Amygdala (tissue), 56 donors: ENCODE measurements around the gene KRT7.
"Not testable (repeated sequence)": the region's sequence is repeated elsewhere in the genome, so short reads cannot be mapped to it uniquely, and the experiment has no call there.

Source experiments
- DNase-seq, 56 donors: peaks; one replicate each; lab custom pipeline; 2025; lab: John Stamatoyannopoulos, UW

KRT7 gene

DNA sequence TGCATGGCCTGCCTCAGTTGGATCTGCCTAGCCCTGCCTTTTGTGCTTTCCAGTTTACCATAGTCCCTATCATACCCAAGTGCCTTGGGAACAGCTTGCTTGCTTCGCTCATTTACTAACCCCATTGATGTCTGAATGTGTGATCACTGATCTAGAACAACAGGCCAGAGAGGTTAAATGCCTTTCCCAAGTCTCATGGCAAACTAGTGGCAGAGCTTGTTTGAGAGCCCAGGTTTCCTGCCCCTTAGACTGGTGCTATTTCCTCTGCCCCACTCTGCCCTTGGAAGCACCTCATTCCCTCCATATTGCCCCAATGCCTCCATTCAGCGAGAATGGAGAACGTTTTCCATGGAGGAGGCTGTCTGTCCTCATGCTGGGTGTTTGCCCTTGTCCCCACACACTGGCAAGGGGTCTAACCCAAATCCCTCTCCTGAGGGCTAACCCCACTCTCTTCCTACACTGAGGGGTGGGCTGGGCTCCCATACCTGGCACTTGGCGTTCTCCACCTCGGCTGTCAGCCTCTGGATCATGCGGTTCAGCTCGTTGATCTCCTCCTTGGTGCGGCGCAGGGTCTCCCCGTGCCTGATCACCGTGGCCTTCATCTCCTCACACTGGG lies 19.8 kb downstream of the KRT7 start:
- DNase-seq = no peak

DNA sequence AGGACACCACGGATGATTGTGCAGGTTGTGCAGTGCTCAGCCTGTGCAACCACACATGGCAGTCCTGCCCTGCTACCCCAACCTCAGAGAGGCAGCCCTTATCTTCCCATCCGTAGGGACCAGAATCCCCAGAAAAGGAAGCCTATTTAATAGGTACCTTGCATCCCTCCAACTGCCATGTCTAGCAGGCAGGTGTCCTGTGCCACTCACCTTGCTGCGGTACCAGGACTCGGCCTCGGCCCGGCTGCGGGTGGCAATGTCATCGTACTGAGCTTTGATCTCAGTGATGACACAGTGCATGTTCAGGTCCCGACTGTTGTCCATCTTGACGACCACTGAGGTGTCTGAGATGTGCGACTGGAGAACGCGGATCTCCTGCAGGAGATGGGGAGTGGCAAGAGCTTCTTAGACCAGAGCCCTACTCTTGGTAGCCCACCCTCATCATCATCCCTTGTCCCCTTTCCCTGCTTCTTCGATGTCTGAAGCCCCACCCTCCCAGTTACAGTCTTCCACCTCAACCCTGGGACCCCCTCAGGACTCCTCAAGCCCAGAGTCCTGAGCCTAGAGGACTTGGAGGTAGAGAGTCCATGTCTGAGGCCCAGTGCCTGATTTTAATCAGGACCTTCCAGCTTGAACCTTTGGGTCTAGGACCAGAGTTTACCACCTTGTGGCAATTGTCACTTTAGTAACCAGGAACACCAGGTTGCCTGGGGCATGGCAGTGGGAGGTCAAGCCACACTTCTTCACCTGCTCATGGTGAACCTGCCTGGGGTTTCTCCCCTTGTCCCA lies 20.5 kb downstream of the KRT7 start:
- DNase-seq = no peak

DNA sequence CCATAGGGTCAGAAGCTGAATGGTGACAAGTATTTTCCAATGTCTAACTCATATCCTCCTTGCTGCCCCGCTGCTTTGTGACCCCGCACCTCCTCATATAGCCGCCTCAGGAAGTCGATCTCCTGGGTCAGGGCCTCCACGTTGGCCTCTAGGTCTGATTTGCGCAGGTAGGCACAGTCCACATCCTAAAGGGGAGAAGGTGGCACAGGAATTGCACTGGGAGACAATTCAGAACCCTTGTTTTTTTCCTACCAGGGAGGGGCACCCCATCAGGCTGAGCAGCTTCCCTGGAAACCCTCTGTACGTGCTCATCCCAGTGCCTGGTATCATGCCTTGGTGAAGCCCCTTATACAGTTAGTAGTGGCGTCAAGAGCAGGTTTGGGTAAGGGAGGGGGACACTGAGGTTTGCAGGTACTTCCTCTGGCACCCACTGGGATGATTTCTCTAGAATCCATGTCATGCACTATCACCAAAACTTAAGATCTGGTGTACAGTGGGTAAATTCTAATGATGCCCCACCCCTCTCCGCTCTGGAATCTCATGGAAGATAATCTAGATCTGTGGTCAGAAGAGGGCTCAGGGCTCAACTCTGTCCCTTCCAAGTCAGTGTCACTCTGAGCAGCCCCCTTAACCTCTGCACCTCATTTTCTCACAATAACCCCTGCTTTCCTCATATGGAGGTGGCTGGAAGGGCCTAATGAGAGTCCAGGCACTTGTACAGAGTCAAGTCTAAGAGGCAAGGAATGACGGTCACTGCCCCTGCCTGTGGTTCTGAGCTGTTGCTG lies 21.3 kb downstream of the KRT7 start:
- DNase-seq = no peak

DNA sequence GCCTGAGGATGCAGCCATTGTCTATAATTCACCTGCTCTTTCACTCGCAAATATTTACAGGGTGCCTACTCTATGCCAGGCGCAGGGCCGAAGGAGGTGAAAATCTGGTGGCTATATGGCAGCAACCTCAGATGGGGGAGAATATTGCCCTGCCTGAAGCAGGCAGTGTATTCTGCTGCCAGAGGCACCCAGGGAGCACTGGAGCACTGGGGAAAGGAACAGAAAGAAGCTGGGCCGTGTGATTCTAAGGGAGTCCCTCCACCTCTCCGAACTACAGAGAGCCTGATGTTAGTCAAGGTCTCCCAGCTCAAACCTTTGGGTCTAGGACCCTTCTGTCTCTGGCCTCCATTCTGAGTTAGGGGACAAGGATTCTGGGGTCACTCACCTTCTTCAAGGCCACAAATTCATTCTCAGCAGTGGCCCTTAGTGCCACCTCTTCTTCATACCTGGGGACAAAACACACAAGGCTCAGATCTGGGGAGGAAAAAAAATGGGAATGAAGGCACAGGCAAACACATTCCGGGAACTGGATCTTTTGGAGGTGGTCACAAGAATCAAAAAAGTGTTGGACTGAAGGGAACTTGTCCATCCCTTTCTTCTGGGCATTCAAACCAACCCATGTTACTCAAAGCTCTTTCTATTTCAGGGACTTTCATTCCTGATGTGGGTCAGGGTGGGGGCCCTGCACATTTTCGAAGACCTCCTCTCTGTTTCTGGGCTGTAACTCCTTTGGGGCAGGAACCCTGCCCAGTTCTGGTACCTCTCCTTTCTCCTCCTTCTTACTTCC lies 22.1 kb downstream of the KRT7 start:
- DNase-seq = no peak

DNA sequence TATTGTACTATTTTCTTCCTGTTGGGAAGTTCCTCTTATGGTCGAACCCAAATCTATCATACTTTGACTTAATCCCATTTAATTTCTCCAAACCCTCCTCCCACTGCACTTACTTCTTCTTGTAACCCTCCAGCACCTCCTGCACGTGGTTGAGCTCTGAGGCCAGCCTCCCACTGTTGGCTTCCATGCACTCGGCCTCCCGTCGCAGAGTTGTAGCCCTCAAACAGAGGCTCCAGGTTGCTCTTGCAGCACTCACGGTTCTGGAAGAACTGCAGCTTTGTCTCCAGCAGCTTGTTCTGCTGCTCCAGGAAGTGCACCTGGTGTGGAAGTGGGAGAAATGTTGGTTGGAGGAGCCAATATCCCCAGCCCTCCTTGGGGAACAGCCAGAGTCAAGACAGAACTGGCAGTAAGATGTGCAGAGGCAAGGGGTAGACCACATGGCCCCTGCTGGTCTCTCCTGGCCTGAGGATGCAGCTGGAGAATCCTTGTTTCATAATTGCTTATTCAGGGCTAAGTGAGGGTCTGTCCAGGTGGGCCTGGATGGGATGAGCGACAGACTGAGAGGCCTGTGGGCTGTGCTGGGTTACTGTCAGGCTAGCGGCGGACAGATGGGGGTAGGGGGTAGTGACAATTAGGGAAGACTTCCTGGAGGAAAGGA lies 23.0 kb downstream of the KRT7 start:
- no peak for DNase-seq

DNA sequence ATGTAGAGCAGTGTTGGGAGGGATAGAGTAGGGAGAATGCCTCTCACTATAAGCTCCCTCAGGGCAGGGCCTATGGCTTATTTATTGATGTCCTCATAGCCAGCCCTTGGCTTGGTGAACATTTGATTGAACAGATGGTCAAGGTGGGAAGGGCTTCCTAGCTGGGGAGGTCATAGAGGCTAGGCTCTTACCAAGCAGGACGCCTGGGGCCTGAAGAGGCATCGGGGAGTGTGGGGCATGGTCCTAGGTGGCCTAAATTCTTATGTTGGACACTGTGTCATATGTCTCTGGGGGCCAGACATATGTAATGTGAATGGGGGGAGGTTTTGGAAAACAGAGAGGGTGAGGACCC lies 23.5 kb downstream of the KRT7 start:
- no peak for DNase-seq

DNA sequence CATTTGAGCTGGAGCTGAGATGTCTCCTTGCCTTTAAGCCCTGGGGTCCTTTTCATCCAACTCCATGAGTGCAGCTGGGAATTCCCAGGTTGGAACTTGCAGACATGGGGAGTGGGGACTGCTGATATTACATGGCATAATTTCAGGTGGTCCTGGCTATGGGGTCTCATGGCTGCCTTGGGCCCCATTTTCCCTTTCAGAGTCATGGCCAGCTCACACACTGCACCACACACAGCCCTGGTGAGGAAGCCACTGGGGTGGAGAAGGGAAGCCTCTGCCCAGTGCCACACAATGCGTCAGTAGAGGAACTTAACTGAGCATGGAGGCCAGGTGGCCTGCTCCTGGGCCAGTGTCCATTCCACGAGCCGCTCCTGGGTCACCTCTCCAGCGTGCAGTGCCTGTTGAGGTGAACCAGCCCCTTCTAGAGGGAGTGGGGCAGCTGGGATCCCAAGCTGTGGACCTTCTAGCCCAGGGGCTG lies 24.1 kb downstream of the KRT7 start:
- no peak for DNase-seq

DNA sequence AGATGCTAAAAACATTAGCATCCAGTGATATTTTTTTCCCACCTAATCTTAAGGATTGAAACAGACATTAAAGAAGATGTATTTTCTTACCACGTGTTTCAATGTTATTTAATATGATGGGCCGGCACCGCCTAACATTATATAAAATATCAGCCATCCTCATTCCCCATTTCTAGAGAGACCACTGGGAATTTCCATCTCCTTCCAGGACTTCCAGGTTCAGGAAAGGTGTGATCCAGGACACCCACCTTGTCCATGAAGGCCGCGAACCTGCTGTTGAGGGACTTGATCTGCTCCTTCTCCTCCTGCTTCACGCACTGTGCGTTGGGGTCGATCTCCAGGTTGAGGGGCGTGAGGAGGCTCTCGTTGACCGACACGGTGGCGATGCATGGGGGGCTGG lies 24.9 kb downstream of the KRT7 start:
- DNase-seq = not testable (repeated sequence)

DNA sequence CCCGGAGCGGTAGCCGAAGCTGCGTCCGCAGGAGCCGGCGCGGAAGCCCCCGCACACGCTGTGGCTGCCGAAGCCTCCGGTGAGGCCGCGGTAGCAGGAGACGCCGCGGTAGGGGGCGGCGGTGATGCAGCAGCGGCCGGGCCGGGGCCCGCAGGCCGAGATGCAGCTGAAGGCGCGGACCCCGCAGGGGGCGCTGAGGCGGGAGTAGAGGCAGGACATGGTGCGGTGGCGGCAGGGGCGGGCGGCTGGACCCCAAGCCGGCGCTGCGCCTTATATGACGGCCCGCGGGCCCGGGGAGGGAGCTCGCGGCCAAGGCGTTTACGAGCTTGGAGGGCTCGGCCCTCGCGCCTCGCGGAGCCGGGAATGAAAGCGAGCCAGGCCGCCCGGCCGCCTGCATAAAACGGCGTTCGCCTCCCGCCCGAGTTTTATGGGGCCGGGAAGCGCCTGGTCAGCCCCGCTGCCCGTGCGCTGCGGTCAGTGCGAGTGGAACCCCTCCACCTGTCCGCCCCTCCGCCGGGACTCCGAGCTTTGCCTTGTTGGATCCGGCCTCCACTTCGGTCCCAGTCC lies 25.4 kb downstream of the KRT7 start:
- no peak for DNase-seq

DNA sequence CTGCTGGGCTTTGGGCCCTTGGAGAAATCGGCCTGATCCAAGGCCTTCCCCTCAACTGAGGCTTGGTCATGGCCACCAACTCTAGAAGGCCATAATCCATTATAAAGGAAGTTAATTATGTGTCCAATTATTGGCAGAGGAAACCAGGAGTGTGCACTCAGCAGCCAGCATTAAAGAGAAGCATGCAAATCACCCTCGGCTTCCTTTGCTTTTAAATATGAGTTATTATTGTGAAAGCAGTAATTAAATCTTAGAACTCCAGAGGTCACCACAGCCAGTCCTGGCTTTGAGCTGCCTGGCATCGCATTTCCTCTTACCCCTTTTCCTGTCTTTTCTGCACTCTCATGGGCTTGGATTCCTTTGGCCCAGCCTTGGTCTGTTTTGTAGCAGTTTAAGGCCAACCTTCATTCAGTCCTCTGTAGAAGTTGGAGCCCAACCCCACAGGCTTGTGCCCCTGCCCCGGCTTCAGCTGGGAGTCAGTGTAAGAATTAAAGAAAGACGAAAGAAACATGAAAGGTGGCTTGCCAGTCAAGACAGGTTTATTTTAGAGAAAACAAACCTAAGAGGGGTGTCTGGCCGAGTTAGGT lies 26.7 kb downstream of the KRT7 start:
- peak in 2 of 56 donors; percentile 18 to 33 for DNase-seq

DNA sequence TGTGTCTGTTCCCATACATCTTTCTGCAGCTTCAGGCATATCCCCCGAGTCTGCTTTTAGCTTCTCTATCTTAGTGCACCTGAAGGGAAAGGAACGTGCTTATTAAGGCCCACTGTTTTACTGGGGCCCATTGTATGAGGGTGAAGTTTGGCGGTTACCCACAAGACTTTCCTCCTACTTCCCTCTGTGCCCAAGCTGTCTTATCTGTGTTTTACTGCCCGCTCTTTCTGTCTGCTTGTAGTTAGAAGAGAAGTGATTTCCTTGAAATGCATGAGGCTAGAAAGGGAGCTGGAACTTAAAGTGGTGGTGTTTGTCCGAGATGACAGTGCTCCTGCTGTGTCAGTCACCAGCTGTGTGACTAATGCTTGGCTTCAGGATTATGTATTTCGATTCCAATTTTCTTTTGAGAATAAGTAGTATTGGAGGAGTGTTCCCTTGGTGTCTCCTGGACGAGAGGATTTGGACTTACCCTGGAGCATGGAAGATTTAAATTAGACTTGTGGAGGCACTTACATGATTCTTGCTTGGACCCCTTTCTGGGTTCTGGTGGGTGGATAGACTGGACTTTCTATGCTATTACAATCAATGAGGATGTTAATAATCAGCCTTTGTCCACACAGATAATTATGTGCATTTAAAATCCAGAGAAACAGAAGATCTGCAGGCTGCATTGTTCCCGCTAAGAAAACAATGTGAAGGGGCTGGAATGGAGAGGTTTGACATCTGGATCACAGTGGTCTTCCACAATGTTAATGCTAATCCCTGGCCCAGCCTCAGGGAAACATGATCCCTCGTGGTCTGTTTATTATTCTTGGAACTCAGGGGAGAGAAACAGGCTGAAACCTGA lies 27.5 kb downstream of the KRT7 start:
- DNase-seq = peak in 2 of 56 donors; percentile 6 to 27

DNA sequence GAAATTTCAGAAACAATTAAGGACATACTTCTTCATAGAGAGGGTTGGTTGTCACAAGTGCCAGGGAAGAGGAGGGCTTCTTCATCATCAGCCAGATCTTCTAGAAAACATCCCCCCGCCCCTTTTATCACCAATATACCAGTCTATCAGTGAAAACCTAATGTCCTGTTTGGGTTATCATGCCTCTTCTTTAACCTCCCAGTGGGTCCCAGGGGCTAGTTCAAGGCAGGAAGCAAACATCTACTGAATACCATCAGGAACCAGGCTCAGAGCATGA lies 28.1 kb downstream of the KRT7 start:
- no peak for DNase-seq

DNA sequence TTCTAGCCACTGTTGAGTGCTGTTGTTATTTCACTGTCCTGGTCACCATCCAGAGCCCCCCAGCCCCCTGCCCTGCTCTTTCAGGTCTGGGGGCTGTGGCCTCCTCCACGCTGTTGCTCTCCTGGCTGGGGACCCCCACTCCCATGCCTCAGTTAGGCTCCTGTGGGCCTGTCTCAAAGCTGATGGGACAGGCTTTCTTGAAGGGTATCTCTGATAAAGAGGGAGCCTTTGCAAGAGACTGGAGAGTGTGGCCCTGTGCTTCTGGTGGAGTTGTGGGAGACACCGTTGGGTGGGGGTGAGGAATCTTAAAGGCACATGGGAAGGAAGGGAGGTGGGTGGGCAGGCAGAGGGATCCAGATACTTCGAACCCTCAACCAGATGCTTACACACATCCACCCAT lies 29.2 kb downstream of the KRT7 start:
- DNase-seq = no peak

DNA sequence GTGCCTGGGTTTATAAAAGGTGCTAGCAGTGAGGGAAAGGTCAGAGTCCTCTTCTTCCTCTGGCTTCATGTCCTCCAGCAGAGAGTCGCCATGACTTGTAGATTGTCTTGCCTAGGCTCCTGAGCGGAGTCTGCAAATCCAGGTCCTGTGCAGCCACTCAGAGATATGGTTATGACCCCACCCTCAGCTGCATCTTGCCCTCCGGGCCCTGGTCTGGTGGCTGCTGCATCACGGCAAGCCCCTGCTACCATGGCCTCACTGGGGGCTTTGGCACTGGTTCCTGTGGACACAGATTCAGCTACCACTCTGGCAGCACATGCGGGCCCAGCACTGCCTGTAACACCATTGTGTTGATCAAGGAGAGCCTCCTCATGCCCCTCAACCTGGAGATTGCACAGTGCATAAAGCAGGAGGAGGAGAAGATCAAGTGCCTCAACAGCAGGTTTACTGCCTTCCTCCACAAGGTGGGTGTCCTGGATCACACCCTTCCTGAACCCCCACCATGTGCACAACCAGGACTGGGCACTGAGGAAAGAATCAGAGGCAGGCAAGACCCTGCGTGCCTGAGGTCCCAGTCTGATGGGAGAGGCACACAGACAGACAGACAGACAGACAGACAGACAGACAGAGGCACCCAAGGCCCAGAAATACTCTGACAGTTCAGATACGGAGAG lies 30.9 kb downstream of the KRT7 start:
- no peak for DNase-seq

DNA sequence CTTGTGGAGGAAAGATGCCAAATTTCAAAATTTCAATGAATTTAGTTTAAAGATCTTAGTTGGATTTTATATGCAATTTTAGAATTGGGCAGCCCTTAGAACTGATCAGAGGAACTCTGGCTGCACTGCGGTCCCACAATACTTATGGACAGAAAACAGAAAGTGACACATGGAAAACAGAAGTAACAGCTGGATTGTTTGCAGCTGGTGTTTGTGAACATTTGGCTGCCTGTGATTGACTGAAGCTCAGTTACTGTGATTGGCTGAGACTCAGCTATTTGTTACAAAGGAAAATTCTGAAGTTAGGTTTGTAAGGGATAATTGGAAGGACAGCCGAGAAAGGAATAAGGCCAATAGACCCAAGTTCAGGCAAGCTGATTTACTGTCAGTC lies 31.4 kb downstream of the KRT7 start:
- DNase-seq = peak in 4 of 56 donors; percentile 17 to 36 (median 22)

DNA sequence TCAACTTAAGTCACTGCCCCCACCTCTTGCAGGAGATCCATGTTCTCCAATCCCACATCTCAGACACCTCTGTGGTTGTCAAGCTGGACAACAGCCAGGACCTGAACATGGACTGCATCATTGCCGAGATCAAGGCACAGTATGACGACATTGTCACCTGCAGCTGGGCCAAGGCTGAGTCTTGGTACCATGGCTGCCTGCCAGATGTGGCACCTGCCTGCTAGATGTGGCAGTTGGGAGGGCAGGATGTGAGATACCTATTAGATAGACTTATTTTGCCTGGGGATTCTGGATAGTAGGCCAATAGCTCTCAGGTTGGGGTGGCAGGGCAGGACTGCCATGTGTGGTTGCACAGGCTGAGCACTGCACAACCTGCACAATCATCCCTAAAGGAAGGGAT lies 33.5 kb downstream of the KRT7 start:
- DNase-seq = no peak

DNA sequence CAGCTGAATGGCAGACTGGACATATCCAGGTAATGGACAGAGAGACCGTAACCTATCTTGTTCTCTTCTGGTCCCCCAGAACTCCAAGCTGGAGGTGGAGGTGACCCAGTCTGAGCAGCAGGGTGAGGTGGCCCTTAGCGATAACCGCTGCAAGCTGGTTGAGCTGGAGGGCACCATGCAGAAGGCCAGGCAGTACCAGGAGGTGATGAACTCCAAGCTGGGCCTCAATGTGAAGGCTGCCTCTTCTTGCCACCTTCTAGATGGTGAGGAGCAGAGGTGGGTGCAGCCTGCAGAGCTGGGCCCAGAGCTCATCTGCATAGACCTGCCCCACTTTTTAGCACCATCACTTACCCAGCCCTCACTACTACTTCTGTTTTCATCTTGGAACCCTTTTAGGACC lies 34.2 kb downstream of the KRT7 start:
- DNase-seq = no peak

DNA sequence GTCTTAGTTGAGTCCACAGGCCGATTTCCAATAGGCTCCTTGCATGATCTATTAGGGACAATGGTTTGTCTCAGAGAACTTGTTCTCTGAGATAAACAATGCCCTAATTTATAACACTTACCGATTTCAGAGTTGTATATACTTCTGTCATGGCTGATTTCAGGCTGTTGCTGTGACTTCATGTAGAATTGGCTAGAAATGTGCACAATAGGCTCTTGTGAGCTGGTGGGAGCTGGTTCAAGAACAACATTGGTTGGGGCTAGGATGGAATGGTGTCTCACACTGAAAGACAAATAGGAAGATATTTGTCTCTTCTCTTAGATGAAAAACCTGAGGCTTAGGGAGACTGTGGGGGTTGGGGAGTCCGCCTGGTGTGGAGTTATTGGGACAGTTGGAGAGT lies 34.7 kb downstream of the KRT7 start:
- DNase-seq = peak in 1 of 56 donors; percentile 7
